Ishikawa (cell line): ENCODE measurements around the gene COL8A2.

ENCODE experiments used
- CEBPB ChIP-seq: IDR thresholded peaks from 2 replicates; pipeline ENCODE4 v1.6.1; 2012
- CREB1 ChIP-seq: IDR thresholded peaks from 2 replicates; pipeline ENCODE4 v1.6.1; 2012; ENCODE audit warnings: low read depth
- EGR1 ChIP-seq: IDR thresholded peaks from 2 replicates; pipeline ENCODE4 v1.6.1; 2012
- EP300 ChIP-seq: IDR thresholded peaks from 2 replicates; pipeline ENCODE4 v1.6.1; 2012; ENCODE audit warnings: borderline replicate concordance
- FOXM1 ChIP-seq: IDR thresholded peaks from 2 replicates; pipeline ENCODE4 v1.6.1; 2012; ENCODE audit warnings: low read depth, borderline replicate concordance
- MAX ChIP-seq: IDR thresholded peaks from 2 replicates; pipeline ENCODE4 v1.6.1; 2012
- NFIC ChIP-seq: IDR thresholded peaks from 2 replicates; pipeline ENCODE4 v1.6.1; 2012
- RAD21 ChIP-seq: IDR thresholded peaks from 2 replicates; pipeline ENCODE4 v1.6.1; 2012; ENCODE audit warnings: low read depth
- REST ChIP-seq: IDR thresholded peaks from 2 replicates; pipeline ENCODE4 v1.6.1; 2012; ENCODE audit warnings: low read depth, mild to moderate bottlenecking
- TAF1 ChIP-seq: IDR thresholded peaks from 2 replicates; pipeline ENCODE4 v1.6.1; 2012; ENCODE audit warnings: low read depth, mild to moderate bottlenecking
- TCF12 ChIP-seq: IDR thresholded peaks from 2 replicates; pipeline ENCODE4 v1.6.1; 2012; ENCODE audit warnings: low read depth
- TEAD4 ChIP-seq: IDR thresholded peaks from 2 replicates; pipeline ENCODE4 v1.6.1; 2012
- USF1 ChIP-seq: IDR thresholded peaks from 2 replicates; pipeline ENCODE4 v1.6.1; 2012
- YY1 ChIP-seq: IDR thresholded peaks from 2 replicates; pipeline ENCODE4 v1.6.1; 2012; ENCODE audit warnings: low read depth
- ZBTB7A ChIP-seq: IDR thresholded peaks from 2 replicates; pipeline ENCODE4 v1.6.1; 2012; ENCODE audit warnings: low read depth

COL8A2 gene

GRCh38 chr1:36160949-36161485, 36.0 kb upstream of the COL8A2 start:
- TF ChIP-seq TAF1 (no peak), TEAD4 (no peak), FOXM1 (no peak), YY1 (0 out of 2 replicates have a peak, but pooled peaks have one; percentile 26)

- TF ChIP-seq TCF12 (no peak), CREB1 (no peak), REST (no peak), EP300 (no peak), USF1 (no peak), RAD21 (no peak), EGR1 (no peak), TAF1 (no peak), TEAD4 (no peak), MAX (no peak), FOXM1 (no peak)
Observed at GRCh38 chr1:36160388-36160948, 35.4 kb upstream of the COL8A2 start.

- TF ChIP-seq EGR1 (no peak), FOXM1 (no peak), TAF1 (no peak), CREB1 (no peak), MAX (no peak), EP300 (no peak), TCF12 (no peak), REST (no peak), RAD21 (no peak), CEBPB (no peak), ZBTB7A (no peak), TEAD4 (no peak), NFIC (no peak), USF1 (no peak), YY1 (no peak)
Observed at GRCh38 chr1:36159614-36160387, 34.8 kb upstream of the COL8A2 start.

- TF ChIP-seq FOXM1 (no peak), ZBTB7A (no peak), TEAD4 (no peak), TCF12 (no peak), USF1 (no peak), RAD21 (no peak), REST (no peak), EGR1 (no peak), CREB1 (no peak), YY1 (no peak), NFIC (no peak), CEBPB (no peak), TAF1 (no peak)
Observed at GRCh38 chr1:36157973-36158826, 33.2 kb upstream of the COL8A2 start.
